ENCODE data around the gene PHTF2.

PHTF2 gene

GRCh38 chr7:78002715-78003114, 204.1 kb downstream of the PHTF2 start:
- no peak for DNase-seq

GRCh38 chr7:78006063-78006755, 207.6 kb downstream of the PHTF2 start:
- DNase-seq, result no peak

All from activated T-cell treated with anti-CD3 and anti-CD28 coated beads, Interleukin-2, amount 50 U/mL, for 1 hour (primary cell).